H1 (cell line): Measurements from ENCODE around the gene MMAB. TPM values are rescaled to one million over a fixed set of nuclear protein-coding genes. Genes with fewer than 3 reads are reported as not detected.

Experiments
- CHD7 ChIP-seq: fragments of 300-600 bp; sonication (generic); IDR thresholded peaks from 2 replicates; pipeline ENCODE4 v1.7.1; 2012; ENCODE audit warnings: low read length, moderate library complexity, mild to moderate bottlenecking, inconsistent platforms; ENCODE audit not compliant: insufficient replicate concordance
- KDM1A ChIP-seq: fragments of 200-600, 300-600 bp; sonication (generic); IDR thresholded peaks from 2 replicates; pipeline ENCODE4 v1.7.1; 2016; ENCODE audit warnings: mild to moderate bottlenecking, low read length, borderline replicate concordance
- SAP30 ChIP-seq: fragments of 300-600 bp; sonication (generic); IDR thresholded peaks from 2 replicates; pipeline ENCODE4 v1.7.1; 2012; ENCODE audit warnings: low read length, moderate library complexity, mild to moderate bottlenecking, inconsistent platforms; ENCODE audit not compliant: insufficient read depth, insufficient replicate concordance
- SP2 ChIP-seq: IDR thresholded peaks from 2 replicates; pipeline ENCODE4 v1.6.1; 2012; ENCODE audit warnings: mild to moderate bottlenecking, low read length, inconsistent platforms
- polyA plus RNA-seq, 7 experiments: library from polyadenylated mRNA; depleted of rRNA in 3 of 7; stranded (reverse) in 5 of 7; unstranded in 2 of 7; fragments of >200 nt in 5 of 7; fragments of 200-250 nt in 2 of 7; gene quantifications; 1 replicate in 5 of 7; 2 replicates in 1 of 7; 4 replicates in 1 of 7; pipeline versions ENCODE4 v1.2.1 to v1.2.3, GENCODE V29; 2011 to 2013; ENCODE audit warnings: missing spikeins in 2 of 7, mixed read lengths in 2 of 7
- total RNA-seq: library from RNA; stranded (reverse); fragmentation: NEBNext Ultra II Directional; extraction: Animal tissue kit (Norgen Biotek cat#: 25700); gene quantifications from 2 replicates; pipeline ENCODE4 v1.2.1, GENCODE V29; 2021

Gene MMAB
- total and polyA plus RNA-seq, 2 of the 8 experiments (the other 6 are each of a cell fraction or from before 2014, with no cell fraction given) = 12.9 to 18.5 TPM

- no peak for TF ChIP-seq CHD7
- no peak for TF ChIP-seq SAP30
- TF ChIP-seq KDM1A = no peak
- TF ChIP-seq SP2 = no peak
Measured at GRCh38 chr12:109578330-109578927, 5.1 kb upstream of the MMAB start (continued).
